NCI-H1105 (cell line): ENCODE measurements around the gene FOXL3.
"Not testable (repeated sequence)": the region's sequence is repeated elsewhere in the genome, so short reads cannot be mapped to it uniquely, and the experiment has no call there.

Experiments
- DNase-seq: peaks from one replicate; lab custom pipeline; 2025; lab: John Stamatoyannopoulos, UW

Gene FOXL3

GRCh38 chr7:323410-323809 lies 33.4 kb downstream of the FOXL3 start:
- DNase-seq, result no peak

DNA sequence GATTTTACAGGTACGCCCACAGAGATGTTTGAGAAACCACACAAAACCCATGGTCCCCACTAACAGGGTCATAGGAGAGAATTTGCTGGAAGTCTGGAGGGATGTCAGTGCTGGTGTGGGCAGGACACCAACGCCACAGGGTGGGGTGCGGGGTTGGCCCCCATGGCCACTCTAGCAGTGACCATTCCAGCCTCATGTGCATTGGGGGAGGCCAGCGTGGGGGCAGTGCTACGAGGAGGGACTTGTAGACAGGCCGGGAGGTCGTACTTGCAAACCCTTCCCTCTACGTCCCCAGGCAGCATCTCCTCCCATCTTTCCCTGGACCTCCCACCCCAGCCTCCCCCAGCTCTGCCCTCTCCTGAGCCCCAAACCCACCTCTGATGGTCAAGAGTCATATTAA lies 34.0 kb downstream of the FOXL3 start:
- DNase-seq, result no peak

DNA sequence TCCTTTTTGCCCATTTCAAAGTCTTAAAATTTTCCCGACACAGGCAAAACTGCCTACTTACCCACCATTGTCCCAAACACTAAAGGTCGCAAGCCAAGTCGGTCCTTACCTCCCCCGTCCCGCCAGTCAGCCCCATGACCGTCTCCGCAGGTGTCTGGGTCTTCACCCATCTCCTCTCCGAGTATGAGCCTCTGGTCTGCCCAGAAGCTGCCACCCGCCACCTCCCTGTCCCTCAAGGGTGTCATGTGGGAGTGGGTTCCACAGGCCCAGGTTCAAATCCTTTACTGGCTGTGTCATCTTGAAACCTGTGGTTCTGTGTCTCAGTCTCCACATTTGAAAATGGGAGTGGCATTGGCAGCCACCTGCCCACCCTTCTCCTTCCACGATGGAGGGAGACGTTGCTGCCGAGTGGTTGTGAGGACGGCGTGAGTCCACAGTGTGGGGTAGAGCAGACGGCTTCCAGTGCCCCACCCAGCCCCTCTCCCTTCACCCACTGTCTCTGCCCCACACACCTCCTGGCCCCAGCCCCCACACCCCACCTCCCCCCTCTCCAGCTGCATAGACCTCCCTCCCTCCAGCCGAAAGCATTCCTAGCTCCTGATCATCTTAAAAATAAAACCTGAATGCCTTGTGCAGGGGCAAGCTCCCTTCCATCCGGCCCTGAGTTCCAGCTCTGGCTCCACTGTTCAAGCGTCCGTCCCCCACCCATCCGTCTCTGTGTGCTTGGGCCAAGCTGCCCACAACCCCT lies 35.3 kb downstream of the FOXL3 start:
- DNase-seq, result no peak

DNA sequence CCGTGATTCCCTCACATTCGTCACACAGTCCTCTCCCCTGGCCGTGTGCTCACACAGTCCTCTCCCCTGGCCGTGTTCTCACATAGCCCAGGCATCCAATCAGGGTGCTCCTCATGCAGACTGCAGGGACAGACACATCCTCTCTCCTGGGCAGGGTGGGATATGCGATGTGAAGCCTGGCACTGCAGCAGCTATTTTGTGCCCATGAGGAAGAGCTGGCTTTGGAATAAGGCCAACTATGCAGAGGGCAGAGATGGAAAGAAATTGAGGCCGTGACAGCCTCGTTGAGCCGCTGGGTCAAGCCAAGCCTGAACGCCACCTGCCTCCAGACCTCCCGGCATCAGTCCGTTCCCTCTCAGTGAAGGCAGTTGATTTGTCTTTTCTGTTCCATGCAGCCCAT lies 35.8 kb downstream of the FOXL3 start:
- no peak for DNase-seq

DNA sequence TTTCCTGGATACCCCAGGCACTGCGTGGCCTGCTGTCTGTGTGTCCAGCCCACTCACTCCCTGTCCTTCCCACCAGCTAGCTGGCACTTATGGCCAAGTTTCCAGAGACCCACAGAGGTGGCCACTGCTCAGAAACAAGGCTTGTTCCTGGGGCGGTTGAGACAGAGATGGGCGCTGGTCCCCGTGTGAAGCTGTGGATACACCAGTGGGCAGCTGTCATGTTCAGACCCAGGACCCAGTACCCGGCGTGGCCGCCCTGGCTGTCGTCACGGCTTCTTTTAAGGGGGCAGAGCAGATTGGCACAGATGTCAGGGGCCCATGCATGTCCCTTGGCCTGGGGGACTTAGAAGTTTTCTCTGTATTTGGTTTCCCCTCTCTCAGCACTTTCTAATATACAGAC lies 36.3 kb downstream of the FOXL3 start:
- DNase-seq, result no peak

DNA sequence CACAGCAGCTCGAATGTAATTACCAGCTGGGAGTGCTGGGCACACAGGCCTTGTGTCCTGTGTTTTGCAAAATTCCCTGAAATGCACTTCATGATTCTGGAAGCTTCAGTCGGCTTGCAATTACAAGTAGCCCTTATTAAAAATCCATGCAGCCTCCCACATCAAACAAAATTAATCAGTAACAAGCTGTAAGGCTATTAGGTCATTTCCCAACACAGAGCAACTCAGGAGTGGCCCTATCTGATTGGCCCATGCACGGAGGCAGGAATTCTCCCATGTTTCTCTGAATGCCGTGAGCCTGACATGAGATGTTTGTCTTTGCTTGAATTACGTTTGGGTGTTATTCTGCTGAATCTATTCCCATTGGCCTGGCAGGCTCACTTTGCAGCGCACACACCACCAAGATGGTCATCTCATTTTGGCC lies 36.9 kb downstream of the FOXL3 start:
- DNase-seq, result no peak

DNA sequence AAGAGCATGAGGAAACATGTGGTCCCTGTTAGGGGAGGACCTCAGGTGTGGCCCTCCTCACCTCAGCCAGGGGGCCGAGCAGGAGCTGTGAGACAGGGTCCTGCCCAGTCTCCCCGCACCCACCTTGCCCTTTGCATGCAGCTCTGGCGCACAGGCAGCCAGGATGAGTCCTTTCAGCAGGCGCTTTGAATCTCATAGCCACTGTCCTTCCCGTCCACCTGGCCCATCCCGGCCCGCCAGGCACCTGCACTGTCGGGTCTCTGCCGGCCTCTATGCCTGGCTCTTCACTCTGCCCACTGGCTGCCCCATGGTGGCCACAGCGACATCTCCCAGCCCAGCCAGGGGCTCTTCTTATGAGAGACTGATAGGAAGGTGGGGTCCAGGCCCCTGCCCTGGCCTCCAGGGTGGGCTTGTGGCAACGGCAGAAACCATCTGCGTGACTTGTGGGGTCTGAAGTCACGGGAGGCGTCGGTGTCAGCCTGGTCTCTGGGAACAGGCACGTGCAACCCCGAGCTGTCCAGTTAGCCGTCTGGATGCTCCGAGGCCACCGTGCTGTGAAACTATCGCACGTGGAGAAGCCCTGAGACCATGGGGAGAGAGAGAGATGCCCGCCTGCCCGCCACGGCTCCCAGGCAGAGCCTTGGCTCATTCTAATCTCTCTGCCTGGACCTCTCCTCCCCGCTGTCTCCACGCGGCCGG lies 37.4 kb downstream of the FOXL3 start:
- DNase-seq, result no peak

- no peak for DNase-seq
Measured at GRCh38 chr7:327991-328702, 38.2 kb downstream of the FOXL3 start.

- no peak for DNase-seq
Measured at GRCh38 chr7:329691-330281, 39.8 kb downstream of the FOXL3 start.

DNA sequence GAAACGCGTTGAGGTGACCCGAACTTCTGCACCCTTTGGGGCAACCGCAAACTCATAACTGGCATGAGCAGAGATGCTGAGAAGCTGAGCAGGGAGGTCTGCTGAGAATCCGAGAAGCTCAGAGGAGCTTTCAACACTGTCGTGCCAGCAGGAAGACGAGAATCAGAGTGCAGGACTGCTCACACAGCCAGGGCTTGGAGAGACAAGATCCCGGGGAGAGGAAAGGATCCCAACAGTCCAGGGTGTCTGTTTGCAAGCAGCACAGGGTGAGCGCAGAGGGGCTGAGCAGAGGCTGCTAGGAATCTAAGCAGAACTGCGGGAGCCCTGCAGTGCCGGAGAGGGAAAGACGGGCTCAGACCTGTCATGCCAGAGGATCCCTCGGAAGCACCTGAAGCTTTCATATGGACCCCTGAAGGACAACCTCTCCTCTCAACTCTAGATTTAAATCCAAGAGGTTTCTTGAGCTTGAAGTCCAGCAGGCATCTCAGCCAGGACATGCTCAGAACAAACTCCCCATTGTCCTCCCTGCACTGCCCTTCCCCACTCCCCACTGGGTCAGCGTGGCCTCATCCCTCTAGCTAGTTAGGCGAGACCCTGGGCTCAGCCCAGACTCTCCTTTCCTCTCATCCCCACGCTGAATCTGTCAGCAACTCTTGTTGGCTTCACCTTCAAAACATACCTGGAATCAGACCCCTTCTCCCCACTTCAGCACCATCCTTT lies 40.7 kb downstream of the FOXL3 start:
- DNase-seq, result no peak

- no peak for DNase-seq
Measured at GRCh38 chr7:332020-332517, 42.1 kb downstream of the FOXL3 start.

GRCh38 chr7:332646-333392 lies 42.8 kb downstream of the FOXL3 start:
- peak; percentile 65 for DNase-seq

DNA sequence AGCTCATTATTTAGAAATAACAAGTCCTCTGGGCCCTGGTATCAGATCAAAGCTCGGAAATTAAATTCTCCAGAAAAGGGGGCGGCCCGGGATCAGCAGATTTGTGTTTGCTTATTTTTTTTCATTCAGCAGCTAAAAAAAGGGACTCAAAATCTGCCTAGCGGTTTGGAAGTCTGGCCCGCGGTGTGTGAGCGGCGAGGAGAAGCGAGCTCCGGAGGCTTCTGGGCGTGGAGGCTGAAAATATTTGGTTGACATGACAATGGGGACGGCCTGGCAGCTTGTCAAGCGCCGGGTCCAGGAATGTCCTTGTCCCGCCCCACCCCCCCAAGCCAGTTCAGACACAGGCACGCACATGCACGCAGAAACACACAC lies 43.4 kb downstream of the FOXL3 start:
- DNase-seq, result no peak

DNA sequence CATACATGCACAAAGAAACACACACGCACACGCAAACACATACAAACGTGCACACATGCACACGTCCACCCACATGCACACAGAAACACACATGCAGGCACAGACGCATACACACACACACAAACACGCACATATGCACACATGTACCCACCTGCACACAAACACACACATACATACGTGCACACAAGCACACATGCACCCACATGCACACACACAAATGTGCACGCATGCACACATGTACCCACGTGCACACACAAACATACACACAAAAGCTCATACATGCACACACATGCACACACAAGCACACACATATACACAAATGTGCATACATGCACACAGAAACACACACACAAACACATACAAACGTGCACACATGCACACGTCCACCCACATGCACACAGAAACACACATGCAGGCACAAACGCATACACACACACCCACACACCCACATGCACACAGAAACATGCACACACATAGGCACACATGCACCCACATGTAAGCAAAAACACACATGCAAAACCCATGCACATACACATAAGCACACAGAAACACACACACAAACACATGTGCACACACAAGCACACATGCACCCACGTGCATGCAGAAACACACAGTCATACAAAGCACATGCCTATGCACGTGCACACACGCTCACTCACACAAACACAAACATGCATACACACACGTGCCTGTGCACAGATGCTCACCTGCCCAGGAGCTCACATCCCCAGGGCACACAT lies 44.8 kb downstream of the FOXL3 start:
- DNase-seq, result no peak

DNA sequence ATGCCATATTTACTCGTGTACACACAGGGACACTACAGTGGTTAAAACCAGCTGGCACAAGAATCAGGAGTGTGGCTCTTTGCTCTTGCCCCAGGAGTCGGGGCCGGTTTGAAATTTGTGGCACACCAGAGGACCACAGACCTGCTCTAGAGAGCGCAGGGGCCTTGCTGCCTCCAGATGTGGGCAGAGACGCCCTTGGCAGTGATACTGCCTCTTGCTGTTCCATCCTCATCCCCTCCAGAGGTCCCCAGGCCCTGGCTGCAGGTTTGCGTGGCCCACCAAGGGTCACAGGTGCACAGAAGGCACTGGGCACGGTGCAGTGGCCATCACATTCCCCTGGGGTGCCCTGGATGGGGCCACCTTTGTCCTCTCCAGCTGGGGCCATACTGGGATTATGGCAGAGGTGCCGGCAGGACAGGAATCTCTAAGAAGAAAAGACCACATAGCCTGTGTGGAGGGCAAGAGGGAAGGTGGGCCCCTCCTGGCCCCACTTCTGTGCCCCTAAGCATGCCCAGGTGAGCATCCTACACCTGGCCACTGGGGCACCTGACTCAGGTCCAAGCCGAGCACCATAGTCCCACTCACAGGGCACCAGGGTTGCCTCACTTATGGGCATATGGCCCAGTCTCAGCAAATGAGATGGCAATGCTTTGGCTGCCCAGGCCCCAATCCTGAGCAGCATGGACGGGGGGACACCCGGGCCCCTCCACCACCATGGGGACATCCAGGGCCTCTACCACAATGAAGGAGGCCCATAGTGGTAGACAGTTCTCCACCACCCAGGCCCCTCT lies 45.6 kb downstream of the FOXL3 start:
- DNase-seq, result no peak

DNA sequence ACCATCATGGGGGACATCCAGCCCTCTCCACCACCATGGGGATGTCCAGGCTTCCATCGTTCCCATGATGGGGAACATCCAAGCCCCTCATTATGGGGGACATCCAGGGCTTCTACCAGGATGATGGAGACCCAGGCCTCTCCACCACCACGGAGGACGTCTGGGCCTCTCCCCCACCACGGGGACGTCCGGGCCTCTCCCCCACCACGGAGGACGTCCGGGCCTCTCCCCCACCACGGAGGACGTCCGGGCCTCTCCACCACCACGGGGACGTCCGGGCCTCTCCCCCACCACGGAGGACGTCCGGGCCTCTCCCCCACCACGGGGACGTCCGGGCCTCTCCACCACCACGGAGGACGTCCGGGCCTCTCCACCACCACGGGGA lies 46.2 kb downstream of the FOXL3 start:
- DNase-seq, result not testable (repeated sequence)

DNA sequence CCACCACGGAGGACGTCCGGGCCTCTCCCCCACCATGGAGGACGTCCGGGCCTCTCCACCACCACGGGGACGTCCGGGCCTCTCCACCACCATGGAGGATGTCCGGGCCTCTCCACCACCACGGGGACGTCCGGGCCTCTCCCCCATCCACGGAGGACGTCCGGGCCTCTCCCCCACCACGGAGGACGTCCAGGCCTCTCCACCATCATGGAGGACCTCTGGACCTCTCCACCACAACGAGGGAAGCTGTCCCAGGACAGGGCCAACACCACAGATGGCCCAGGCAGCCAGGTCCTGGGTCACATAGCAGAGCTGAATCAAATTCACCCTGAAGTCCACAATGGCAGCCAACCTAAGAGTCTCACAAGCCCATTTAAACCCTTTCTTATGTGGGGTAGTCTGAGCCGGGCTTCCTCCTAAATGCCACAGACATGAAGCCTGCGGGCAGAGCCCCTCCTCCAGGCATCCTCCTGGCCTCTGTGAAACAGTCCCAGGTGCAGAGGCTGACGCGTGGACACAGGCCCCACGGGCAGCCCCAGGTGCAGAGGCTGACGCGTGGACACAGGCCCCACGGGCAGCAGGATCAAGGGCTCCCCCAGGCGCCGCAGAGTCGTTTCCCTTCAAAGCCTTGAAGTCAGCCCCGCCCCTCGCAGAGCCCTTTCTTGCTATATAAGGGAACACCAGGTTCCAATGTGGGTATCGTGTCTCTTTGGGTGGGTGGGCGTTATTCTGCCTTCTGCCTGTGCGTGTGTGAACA lies 47.0 kb downstream of the FOXL3 start:
- no peak for DNase-seq

- DNase-seq, result no peak
Measured at GRCh38 chr7:337567-337951, 47.6 kb downstream of the FOXL3 start.
